ENCODE results near the gene ARHGAP45. TPM values are rescaled to one million over a fixed set of nuclear protein-coding genes. Genes with fewer than 3 reads are reported as not detected.

Gene ARHGAP45
- total RNA-seq, 3 donors from 2014 or later (not counting 1 experiment from before 2014, with no cell fraction given), result 535 to 601 (median 560) TPM

DNA sequence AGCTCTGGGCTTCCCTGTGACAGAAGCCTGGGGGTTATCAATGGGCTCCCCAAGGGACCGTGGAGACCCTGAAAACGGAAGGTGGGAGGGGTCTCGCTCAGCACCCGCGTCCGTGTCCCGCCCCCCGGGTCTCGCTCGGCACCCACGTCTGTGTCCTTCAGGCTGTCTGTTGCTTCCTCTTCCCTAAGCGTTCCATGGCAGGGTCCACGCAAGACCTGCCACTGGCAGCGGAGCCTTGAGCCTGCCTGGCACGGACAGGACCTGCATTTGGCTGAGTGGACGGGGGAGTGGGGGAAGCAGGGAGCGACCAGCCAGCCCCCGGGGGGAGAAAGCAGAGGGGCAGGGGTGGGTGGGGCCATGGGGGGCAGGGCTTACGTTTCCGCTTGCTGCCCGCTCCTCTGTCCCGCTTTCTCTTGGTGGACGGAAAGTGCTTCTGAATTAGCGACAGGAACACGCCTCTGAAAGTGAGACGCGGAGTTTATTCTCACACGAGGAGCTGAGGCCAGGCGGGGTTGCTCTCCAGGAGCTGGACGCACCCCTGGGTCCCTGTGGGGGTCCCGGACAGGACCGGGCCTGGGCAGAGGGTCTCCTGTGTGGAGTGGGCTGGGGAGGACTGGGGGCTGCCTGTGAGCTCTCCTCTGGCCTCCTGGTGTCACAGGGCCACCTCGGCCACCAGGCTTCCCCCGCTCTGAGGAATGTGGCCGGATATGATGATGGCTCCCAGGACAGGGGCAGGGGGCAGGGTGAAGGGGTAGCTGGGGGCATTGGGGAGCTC lies 48.9 kb downstream of the ARHGAP45 start:
- no peak overlapping the region for H3K4me3 ChIP-seq (ENCODE audit: low read length)
- H3K27me3 ChIP-seq (ENCODE audit: control insufficient read depth, insufficient read depth, low read length), result no peaks in the 10 kb centered on the region
- H3K4me3 Mint-ChIP-seq, result no peak overlapping the region
- H3K4me1 ChIP-seq (ENCODE audit: control insufficient read depth, insufficient read depth, low read length), result peaks cover 13% of the 10 kb centered on the region
- H3K9me3 ChIP-seq (ENCODE audit: control insufficient read depth, insufficient read depth, low read length), result no peaks in the 10 kb centered on the region
- H3K9me3 Mint-ChIP-seq, result no peaks in the 10 kb centered on the region
- H3K27me3 Mint-ChIP-seq (ENCODE audit: low read depth in 2 of 2), result no peaks in the 10 kb centered on the region
- TF ChIP-seq CTCF (IDR thresholded peaks at IDR 0.05), result no peak
- no peak overlapping the region for H3K27ac ChIP-seq (ENCODE audit: low read length)
- H3K27ac Mint-ChIP-seq, result no peak overlapping the region
- H3K36me3 ChIP-seq (ENCODE audit: control insufficient read depth, insufficient read depth, low read length), result peaks cover 63% of the 10 kb centered on the region
- no peaks in the 10 kb centered on the region for H3K36me3 Mint-ChIP-seq
- 96% methylated on average over 35 of the region's 35 CpGs for WGBS (ENCODE audit: insufficient coverage)
- intact Hi-C loops (cut with micrococcal nuclease), result no loop called here
- H3K4me1 Mint-ChIP-seq, result no peaks in the 10 kb centered on the region
- no peak for ATAC-seq
- DNase-seq, result no peak

GRCh38 chr19:1116726-1117581 lies 50.0 kb downstream of the ARHGAP45 start:
- DNase-seq (no peak), ATAC-seq (no peak)
- no peaks in the 10 kb centered on the region for H3K4me1 Mint-ChIP-seq
- intact Hi-C loops (cut with micrococcal nuclease), result no loop called here
- Histone ChIP-seq H3K9me3 (ENCODE audit: control insufficient read depth, insufficient read depth, low read length) (no peaks in the 10 kb centered on the region), H3K27me3 (ENCODE audit: control insufficient read depth, insufficient read depth, low read length) (no peaks in the 10 kb centered on the region), H3K4me3 (ENCODE audit: low read length) (no peak overlapping the region), H3K27ac (ENCODE audit: low read length) (no peak overlapping the region), H3K36me3 (ENCODE audit: control insufficient read depth, insufficient read depth, low read length) (peaks cover 67% of the 10 kb centered on the region), H3K4me1 (ENCODE audit: control insufficient read depth, insufficient read depth, low read length) (peaks cover 13% of the 10 kb centered on the region)
- WGBS (ENCODE audit: insufficient coverage), result 97% methylated on average over 52 of the region's 52 CpGs
- H3K9me3 Mint-ChIP-seq, result no peaks in the 10 kb centered on the region
- no peak overlapping the region for H3K4me3 Mint-ChIP-seq
- no peak overlapping the region for H3K27ac Mint-ChIP-seq
- H3K36me3 Mint-ChIP-seq, result no peaks in the 10 kb centered on the region
- no peak for TF ChIP-seq CTCF (IDR thresholded peaks at IDR 0.05)
- no peaks in the 10 kb centered on the region for H3K27me3 Mint-ChIP-seq (ENCODE audit: low read depth in 2 of 2)

DNA sequence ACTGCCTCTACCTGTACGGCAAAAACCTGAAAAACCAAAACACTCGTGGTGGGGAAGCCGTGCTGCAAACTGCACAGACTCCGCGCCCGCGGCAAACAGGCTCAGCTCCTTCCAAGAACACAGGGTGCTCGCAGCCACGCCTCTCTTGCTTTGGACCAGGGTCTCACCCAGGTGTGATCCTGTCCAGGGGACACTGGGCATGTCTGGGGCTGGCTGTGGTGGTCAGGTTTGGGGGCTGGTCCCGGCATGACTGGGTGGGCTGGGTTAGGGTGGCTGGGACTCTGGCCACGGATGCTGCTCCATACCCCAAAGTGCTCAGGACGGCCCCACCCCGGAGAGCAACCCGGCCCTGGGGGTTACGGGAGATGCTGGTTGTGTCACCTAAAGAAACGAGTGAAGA lies 50.7 kb downstream of the ARHGAP45 start:
- intact Hi-C loops (cut with micrococcal nuclease), result no loop called here
- no peak for TF ChIP-seq CTCF (IDR thresholded peaks at IDR 0.05)
- H3K27me3 ChIP-seq (ENCODE audit: control insufficient read depth, insufficient read depth, low read length), result no peaks in the 10 kb centered on the region
- Mint-ChIP-seq H3K4me1 (no peaks in the 10 kb centered on the region), H3K4me3 (no peak overlapping the region), H3K36me3 (no peaks in the 10 kb centered on the region), H3K27ac (no peak overlapping the region), H3K27me3 (ENCODE audit: low read depth in 2 of 2) (no peaks in the 10 kb centered on the region), H3K9me3 (no peaks in the 10 kb centered on the region)
- WGBS (ENCODE audit: insufficient coverage), result 98% methylated on average over 16 of the region's 16 CpGs
- no peak overlapping the region for H3K27ac ChIP-seq (ENCODE audit: low read length)
- no peak for DNase-seq
- peaks cover 68% of the 10 kb centered on the region for H3K36me3 ChIP-seq (ENCODE audit: control insufficient read depth, insufficient read depth, low read length)
- peaks cover 13% of the 10 kb centered on the region for H3K4me1 ChIP-seq (ENCODE audit: control insufficient read depth, insufficient read depth, low read length)
- no peaks in the 10 kb centered on the region for H3K9me3 ChIP-seq (ENCODE audit: control insufficient read depth, insufficient read depth, low read length)
- ATAC-seq, result no peak
- no peak overlapping the region for H3K4me3 ChIP-seq (ENCODE audit: low read length)
